HPDE6-E6E7 (cell line): ENCODE measurements around the gene CHI3L1.
"Not testable (repeated sequence)": the region's sequence is repeated elsewhere in the genome, so short reads cannot be mapped to it uniquely, and the experiment has no call there.

Experiments used
- DNase-seq: peaks from one replicate; pipeline ENCODE4 v3.0.0; 2011; ENCODE audit warnings: missing footprints; ENCODE audit errors: extremely low spot score

Gene CHI3L1

DNA sequence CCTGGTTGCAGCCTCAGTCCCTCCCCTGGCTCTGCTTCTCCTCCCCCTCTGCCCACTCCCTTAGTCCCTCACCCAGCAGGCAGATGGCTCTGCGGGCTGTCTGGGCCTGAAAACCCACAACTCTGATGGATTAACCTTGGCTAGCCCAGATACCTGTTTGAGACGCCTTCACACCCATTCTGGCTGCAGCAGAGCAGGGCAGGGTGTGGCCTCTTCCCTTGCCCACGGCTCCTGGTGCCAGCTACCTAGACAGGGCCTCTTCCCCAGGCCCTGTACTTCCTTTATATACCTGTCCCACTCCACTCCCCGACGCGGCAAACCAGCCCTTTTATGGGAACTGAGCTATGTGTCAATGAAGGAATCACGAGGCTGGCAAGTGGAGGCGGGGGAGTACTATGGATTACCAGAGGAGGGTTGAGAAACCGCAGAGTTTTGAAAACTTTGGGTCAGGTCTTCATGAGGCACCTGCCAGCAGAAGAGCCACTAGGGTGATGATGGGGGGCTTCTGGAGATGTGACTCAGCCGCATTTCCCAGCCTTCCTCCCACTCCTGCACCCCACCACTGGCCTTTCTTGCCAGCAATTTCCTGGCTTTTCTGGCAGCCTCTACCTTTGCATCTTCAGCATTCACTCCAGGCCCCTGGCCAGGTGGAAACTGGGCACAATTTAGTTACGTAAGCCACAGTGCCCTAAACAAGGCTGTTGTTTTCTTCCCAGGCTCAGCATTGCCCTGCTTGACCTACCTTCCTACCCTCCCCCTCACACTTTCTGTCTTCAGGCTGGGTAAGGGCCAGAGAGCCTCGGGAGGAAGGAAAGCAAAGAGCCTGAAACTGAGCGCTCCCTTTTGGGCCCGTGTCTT is at the start of gene CHI3L1:
Gene CHI3L1, minus strand, starts transcription at position 259 of the 858 bp plus-strand sequence. Its CDS starts 81 bp downstream, at position 178.
- no peak for DNase-seq

DNA sequence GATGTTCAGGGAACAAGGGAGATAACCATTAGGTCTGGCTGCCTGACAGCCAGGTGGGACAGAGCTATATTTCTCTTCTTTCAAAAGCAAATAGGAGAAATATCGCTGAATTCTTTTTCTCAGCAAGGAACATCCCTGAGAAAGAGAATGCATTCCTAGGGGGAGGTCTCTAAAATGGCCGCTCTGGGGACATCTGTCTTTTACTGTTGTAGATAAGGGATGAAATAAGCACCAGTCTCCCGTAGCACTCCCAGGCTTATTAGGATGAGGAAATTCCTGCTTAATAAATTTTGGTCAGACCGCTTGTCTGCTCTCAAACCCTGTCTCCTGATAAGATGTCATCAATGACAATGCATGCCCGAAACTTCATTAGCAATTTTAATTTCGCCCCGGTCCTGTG is 48.4 kb upstream of the CHI3L1 start:
- not testable (repeated sequence) for DNase-seq

DNA sequence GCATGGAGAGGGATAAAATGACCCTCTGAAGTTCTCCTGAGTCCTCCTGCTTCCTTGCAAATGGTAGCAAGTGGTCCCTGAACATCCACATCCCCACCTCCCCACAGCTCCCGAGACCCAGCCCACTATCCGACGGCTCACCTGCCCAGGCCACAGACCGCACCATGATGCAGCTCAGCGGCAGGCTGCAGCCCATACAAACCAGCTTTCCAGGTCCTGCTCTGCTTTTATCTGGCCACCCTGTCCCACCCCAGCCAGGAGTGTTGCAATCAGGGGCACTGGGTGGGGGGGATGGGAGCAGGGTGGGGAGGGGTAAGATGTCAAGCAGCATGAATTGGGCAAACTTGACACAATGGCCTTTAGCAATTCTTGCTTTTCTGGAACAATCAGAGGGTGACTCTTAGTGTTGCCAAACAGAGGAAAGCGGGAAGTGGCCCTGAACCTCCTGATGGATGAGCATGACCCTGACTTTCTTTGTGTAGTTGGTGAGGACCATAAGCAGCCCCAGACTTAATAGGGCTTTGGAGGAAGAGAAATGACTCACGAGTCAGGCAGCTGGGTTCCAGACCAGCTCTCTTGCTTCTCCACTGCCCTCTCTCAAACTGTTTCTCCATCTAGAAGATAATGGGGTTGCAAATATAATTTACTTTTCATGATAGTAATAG is 43.1 kb upstream of the CHI3L1 start, which contains the start of gene CHIT1:
Gene CHIT1, minus strand, starts transcription at position 203 of the 665 bp plus-strand sequence. Its CDS starts 37 bp downstream, at position 166.
- DNase-seq, result no peak

DNA sequence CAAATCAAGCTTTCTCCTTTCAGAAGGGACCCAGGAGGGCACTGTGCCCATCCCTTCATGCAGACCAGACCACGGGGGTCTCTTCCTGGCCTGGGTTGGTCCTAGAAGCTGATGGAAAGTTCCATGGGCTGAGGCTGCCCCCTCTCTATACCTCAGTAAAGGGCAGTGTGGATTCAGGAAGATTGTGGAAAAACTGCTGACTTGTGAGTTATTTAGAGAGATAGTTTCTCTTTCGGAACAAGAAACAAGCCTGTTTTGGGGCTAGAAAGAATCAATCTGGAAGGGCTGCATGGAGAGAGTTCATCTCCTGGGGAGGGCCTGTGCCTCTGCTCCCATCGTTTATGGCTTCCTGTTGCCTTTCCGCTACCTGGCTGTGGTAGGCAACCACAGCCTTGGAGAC is 42.2 kb upstream of the CHI3L1 start:
- DNase-seq, result no peak

DNA sequence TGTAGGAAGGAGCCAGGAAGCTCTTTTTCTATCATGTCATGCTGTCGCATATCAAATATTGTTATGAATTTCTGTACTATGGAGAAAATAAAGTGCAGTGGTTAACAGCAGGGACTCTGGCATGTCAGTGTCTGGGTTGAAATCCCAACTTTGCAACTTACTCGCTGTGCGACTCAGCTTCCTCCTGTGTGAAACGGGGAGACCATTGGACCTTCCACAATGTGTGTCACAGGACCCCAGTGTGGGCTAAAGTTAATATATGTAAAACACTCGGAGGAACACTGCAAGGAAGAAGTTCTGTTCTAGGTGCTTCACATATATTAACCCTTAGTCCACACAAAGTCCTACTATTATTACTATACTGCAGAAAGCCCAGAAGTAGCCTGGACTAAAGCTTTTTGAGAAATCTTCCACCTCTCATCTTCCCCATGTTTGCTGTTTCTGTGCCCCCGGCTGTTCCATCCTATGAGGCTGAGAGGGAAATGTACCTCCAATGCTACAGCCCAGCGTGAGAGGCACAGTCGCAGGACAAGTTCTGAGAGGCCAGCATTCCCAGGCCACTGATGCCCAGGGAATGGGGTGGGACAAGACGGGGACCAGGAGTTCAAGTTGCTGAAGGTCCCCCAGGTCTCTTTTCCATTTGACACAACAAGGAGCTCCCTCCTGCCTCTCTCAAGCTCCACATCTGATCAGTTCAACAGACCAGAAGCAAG is 41.0 kb upstream of the CHI3L1 start:
- DNase-seq, result no peak

DNA sequence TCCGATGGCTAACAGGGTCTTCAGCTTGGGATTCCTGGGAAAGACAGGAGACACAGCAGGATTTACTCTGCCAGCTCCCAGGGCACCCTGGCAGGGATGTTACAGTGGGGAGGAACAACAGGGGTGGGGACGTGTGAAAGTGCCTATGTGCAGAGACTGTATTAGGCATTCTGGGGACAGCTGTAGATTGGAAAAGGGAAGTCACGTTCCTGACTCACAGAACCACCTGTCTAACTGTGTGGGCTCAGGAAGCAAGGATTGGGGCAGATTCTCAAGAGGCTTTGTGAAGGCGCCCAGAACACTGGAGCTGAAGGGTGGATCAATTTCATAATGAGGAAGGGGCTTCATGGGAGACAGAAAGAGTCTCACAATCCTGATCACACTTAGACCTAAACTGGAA is 38.6 kb upstream of the CHI3L1 start:
- DNase-seq, result no peak

DNA sequence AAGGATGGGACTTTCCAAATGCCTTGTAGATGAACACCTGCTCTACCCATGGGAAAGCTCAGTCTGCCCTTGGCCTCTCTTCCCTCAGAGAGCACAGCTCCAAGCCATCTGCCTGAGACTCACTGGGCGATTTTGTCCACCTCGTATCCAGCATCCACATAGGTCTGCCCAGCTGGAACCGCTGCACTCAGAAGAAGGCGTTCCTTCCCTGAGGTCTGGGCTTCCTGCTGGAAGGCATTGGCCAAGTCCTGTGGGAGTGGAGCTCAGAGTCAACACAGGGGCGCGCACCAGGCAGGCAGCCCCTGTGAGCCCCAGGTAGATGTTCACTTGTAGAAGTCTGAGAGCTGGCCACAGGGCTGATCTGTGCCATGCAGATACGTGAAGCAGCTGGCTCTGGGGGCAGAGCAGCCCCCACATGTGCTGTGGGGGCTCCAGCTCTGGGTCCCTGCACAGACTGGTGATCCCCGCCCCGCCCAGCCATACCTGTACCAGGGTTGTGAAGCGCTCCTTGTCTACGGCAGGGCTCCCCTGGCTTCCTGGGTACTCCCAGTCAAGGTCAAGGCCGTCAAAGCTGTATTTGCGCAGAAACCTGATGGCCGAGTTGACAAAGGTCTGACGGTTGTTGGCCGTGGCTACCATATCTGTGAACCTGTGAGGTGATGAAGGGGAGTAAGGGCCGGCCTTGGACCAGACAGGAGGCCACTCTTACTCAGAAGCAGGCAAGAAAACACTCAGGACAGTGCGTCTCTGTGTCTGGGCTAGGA is 36.7 kb upstream of the CHI3L1 start:
- DNase-seq, result no peak

DNA sequence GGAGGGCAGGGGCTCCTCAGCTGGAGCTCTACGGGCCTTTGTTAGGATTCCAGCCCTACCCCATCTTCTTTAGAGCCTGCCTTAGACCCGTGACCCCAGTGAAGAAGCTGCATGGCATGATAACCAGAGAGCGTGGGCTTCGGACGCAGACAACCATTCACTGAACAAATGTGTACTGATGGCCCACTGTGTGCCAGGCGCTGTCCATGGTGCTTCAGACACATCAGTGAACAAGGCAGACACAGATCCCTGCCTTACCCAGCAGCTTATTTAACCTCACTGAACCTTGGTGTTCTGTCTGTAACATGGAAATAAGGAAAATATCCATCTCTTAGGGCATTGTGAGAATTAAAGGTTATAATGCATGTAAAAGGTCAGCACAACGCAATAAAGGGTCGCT is 33.4 kb upstream of the CHI3L1 start:
- no peak for DNase-seq

DNA sequence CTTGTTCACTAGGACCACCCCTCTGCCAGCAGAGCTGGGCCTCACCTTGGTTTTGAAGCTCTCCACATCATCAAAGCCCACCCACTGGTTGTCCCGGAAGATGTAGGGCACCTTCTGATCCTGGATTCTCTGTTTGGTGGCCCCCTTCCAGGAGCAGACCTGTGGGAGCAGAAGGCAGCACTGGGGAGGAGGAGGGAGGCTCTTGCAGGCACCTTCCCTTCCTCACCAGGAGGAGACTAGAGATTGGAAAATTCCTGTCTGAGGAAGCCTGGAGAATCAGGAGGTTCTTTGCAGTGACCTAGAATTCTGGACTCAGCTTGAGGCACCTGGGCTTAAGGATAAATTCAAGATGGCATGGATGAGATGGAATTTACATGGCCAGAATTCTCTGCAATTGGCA is 32.7 kb upstream of the CHI3L1 start:
- DNase-seq, result no peak

DNA sequence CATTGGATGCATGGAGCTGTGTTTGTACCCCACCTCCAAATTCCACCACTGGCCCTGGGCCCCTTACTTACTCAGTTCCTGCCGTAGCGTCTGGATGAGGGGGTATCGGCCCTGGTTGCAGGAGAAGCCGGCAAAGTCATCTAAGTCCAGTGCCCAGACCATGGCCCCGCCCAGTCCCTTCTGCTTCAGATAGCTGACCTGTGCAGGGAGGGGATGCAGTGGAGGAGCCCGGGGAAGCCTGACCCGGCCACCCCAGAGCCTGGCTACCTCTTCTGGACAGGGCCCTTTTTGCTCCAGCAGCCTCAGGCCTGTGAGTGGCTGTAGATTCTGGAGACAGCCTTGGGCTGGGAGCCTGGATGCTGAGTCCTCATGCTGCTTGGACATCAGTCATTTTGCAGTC is 31.2 kb upstream of the CHI3L1 start:
- DNase-seq, result no peak

DNA sequence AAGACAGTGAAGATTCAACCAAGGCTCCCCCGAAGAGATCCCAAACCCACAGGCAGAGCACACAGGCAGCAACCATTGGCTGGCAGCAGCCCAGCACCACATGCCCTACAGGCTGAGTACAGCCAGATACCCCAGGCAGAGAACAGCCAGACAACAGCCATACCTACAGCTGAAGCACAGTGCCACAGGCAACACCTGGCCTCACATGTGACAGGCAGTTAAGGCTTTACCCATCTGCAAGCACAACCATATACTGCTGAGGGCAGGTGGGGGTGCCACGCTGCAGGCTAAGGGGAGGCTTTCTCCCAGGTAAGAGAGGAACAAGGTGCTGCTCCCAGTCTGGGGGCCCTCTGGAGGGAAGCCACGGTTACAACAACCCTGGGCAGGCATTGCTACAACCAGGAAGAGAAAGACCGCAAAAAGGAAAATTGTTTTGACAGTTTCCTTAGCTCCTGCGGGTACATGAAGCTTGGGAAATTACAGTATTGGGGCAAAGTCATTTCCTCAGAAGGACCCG is 30.7 kb upstream of the CHI3L1 start:
- DNase-seq, result peak; percentile 29

DNA sequence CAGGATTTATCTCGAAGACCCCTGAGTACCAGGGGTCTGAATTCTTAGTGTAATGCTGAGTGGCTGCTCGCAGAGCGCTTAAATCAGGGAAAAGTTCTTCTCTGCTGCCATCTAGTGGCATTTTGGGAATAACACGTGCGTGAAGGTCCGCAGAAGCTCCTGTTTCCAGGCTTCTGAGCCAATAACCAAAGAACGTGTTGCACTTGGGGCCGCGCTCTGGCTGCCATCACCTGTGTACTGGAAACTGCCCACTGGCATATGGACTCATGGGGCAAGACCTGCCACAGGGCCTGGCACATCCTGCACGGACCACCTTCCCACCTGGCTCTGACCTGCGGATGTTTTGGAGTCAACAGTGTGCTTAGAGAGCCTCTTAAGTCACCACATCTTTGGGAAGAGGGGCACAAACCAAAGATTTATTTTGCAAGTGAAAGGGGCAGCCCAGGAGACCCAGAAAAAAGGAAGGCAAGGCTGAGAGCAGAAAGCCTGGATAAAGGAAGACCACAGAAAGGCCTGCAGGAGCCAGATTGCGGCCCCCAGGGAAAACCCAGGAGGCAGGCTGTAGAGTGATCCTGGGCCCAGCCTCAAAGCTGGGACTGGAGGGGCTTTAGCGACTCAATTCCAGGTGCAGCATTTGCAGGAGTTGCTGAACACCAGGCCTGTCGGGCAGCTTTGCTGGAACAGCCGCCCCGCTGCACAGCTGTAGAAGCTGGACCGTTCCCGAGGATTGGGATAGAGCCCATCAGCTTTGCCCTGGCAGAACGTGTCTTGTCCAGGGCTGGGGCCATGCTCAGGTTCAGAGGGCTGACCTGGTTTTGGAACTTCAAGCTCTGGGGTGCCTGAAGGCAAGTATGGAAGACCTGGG is 30.0 kb upstream of the CHI3L1 start:
- peak; percentile 56 for DNase-seq

DNA sequence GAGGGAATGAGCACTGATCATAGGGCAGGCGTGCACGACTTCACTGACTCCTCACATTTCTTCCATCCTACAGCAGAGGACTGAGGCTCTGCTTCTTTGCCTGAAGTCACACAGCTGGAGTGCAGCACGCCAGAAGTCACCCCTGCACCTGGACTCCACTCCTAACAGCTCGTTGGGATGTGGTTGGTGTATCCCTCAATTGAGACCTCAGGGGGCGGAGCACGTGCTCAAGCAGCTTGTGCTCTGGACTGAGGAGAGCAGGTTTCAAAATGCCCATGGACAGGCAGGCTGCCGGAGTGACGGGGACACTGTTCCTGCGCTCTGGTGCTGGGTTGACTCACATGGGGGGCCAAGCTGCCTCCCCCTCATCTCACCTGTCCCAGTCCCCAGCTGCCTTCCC is 29.1 kb upstream of the CHI3L1 start:
- DNase-seq, result no peak

DNA sequence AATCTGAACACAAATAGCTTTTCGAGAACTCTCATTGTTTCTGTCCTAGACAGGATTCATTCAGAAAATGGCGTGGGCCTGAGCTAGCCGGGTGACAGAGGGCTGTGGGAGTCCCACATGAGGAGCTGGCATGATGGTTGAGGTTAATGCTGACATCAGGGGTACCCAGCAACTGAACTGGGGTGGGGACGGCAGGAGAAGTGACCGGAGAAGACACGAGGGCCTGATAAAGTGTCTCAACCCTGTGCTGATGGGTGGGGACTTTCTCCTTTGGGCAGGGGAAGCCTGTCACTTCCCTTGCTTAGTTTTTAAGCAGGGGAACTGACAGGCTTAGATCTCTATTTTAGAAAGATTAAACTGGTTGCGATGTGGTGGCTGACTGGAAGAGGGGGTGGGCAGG is 28.4 kb upstream of the CHI3L1 start:
- DNase-seq, result no peak

DNA sequence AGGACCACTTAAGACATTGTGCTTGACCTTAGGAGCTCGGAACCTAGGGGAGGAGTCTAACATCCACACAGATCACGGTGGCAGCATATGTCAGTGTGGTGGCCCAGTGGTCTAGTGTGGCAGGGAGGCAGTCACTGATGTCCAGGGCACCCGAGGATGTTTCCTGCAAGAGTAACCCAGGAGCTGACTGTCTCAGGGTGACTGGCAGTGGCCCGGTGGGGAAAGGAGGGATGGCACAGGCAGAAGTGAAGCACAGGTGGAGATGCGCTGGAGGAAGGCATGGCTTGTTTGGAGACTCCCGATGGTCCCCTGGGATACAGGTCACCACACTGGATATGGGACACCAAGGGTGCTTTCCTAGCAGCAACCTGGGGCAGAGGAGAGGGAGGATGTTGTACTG is 26.6 kb upstream of the CHI3L1 start:
- no peak for DNase-seq

DNA sequence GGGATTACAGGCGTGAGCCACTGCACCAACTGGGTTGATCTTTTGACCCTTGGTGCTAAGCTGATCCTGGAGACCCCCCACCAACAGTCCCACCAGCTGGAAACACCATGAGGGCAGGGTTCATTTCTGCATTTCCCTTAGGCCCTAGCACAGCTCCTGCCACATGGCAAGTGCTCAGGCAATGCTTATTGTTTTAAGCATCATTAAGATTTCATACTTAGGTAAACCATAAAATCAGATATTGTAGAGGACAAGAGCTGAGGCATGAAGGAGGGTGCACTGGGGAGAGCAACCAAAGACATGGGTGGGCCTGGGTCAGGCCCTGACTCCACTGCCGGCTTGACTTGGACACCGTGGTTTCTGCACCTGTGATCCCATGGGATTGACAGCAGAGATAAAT is 25.3 kb upstream of the CHI3L1 start:
- no peak for DNase-seq

DNA sequence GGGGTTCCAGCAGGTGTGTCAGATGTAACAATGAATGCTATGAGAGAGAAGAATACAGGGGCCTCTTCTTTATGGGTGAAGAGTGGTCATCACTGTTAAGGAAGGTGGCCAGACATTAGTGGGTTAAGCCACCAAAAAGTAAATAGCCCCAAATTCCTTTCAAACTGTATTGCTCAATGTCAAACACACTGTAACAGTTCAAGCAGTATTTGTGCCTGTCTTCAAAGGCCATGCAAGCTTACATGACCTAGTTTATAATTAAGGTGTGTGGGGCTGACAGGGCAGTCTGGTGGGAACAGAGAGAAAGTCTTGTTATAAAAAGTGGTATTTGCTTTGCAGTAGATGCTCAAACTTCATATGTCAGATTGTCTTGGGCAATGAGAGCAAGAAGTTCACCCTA is 24.5 kb upstream of the CHI3L1 start:
- no peak for DNase-seq

DNA sequence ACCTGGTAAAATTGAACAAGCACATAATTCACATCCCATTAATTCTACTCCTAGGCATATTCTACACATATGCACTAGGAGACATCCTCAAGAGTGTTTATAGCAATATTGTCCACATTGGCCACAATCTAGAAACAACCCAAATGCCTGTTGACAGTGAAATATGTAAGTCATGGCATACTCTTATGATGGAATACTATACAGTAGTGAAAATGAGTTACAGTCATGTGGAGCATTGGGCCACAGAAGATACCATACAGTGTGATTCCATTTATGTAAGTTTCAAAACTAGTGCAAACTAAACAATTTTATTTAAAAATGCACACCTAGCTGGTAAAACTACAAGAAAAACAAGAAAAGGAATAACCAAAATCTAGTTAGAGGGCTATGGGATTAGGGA is 23.8 kb upstream of the CHI3L1 start:
- DNase-seq, result no peak

DNA sequence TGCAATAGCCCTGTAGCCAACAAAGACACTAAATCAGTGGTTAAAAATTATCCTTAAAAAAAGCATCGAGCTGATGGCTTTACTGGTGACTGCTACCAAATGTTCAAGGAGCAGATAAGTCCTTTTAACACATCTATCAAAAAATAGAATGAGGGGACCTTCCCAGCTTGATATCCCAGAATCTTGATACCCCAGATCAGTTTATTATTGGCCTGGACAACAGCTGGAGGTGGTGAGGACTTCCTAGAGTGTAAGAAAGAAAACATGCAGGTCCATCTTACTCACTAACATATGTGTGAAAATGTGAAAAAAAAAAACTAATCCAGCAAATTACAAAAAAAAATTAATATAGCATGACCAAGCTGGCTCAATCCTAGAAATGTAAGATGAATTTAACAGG is 21.7 kb upstream of the CHI3L1 start:
- DNase-seq, result no peak

DNA sequence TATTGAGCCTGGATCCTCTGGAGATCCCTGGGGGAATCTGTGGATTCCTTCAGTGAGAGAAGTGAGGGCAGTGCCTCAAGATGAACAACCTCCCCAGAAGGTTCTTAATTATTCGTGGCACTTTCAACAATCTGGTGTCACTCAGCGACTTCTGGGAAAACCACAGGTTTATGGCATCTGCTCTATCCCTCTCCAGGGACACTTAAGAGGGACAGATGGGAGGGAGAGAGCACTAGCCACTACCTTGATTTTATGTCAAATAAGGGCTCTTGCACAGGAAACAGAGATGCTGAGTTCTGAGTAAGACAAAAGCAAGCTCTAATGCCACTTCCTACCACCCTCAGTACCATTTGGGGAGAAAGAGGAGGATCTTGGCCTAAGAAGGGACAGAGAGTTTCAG is 21.2 kb upstream of the CHI3L1 start:
- DNase-seq, result no peak
